Osteocyte (in vitro differentiated cells): ENCODE data around the gene TNXB. TPM values are rescaled to one million over a fixed set of nuclear protein-coding genes. Genes with fewer than 3 reads are reported as not detected.

Experiments
- DNase-seq: peaks from one replicate; pipeline ENCODE4 v3.0.0; 2021; ENCODE audit warnings: mixed read lengths; ENCODE audit not compliant: unreplicated experiment; ENCODE audit errors: extremely low spot score
- H3K27ac Mint-ChIP-seq: one replicate; pipeline ENCODE4 v1.8.0; 2021; ENCODE audit warnings: mild to moderate bottlenecking, mixed read lengths; ENCODE audit not compliant: unreplicated experiment
- H3K27me3 Mint-ChIP-seq: one replicate; pipeline ENCODE4 v1.8.0; 2021; ENCODE audit warnings: mixed read lengths; ENCODE audit not compliant: unreplicated experiment
- H3K36me3 Mint-ChIP-seq: one replicate; pipeline ENCODE4 v1.8.0; 2021; ENCODE audit warnings: mixed read lengths; ENCODE audit not compliant: unreplicated experiment
- H3K4me1 Mint-ChIP-seq: one replicate; pipeline ENCODE4 v1.8.0; 2021; ENCODE audit warnings: mixed read lengths; ENCODE audit not compliant: unreplicated experiment
- H3K4me3 Mint-ChIP-seq: one replicate; pipeline ENCODE4 v1.8.0; 2021; ENCODE audit warnings: mild to moderate bottlenecking, moderate library complexity, mixed read lengths; ENCODE audit not compliant: unreplicated experiment
- H3K9me3 Mint-ChIP-seq: one replicate; pipeline ENCODE4 v1.8.0; 2021; ENCODE audit warnings: mixed read lengths; ENCODE audit not compliant: unreplicated experiment
- CTCF ChIP-seq: fragments of 200-600 bp; sonication (generic); IDR thresholded peaks from 2 replicates; pipeline ENCODE4 v1.5.0; 2021; ENCODE audit warnings: antibody characterized with exemption, mild to moderate bottlenecking, moderate library complexity
- long read RNA-seq: library from polyadenylated mRNA; unstranded; transcript quantifications from one replicate; pipeline ENCODE4 v2.0.0, GENCODE V29; 2021
- total RNA-seq: library from RNA; stranded (reverse); gene quantifications from 2 replicates; pipeline ENCODE4 v1.2.1, GENCODE V29; 2021

TNXB gene
- total RNA-seq = 13.1 and 13.9 TPM in 2 replicates
- long read RNA-seq, partial matches to known transcripts = 0 of 1 reads
- long read RNA-seq, other reads (novel, unspliced or antisense) = 0 of 1 reads

- Mint-ChIP-seq H3K27ac (peak within 1 kb of the TSS; percentile 87), H3K36me3 (peaks cover 2% of the 10 kb centered on the region), H3K4me1 (peaks cover 56% of the 10 kb centered on the region), H3K27me3 (peaks cover 2% of the 10 kb centered on the region), H3K4me3 (peak within 1 kb of the TSS; percentile 16), H3K9me3 (no peaks in the 10 kb centered on the region)
- no peak for DNase-seq
- TF ChIP-seq CTCF = no peak
Measured at GRCh38 chr6:32109114-32109764, at the start of gene TNXB. TSS of gene TNXB (minus strand) at chr6:32109338. CDS start at chr6:32098198, 11,140 bp downstream.

GRCh38 chr6:32158052-32158451 lies 48.9 kb upstream of the TNXB start:
- no peak for TF ChIP-seq CTCF
- DNase-seq = no peak
- peaks cover 23% of the 10 kb centered on the region for H3K36me3 Mint-ChIP-seq
- no peak overlapping the region for H3K27ac Mint-ChIP-seq
- H3K9me3 Mint-ChIP-seq = no peaks in the 10 kb centered on the region
- no peaks in the 10 kb centered on the region for H3K27me3 Mint-ChIP-seq
- no peak overlapping the region for H3K4me3 Mint-ChIP-seq
- peaks cover 16% of the 10 kb centered on the region for H3K4me1 Mint-ChIP-seq

GRCh38 chr6:32156891-32157290 lies 47.8 kb upstream of the TNXB start:
- Mint-ChIP-seq H3K27ac (no peak overlapping the region), H3K27me3 (no peaks in the 10 kb centered on the region)

GRCh38 chr6:32154514-32155161 lies 45.5 kb upstream of the TNXB start:
- peak; percentile 67 for TF ChIP-seq CTCF
- Mint-ChIP-seq H3K9me3 (no peaks in the 10 kb centered on the region), H3K36me3 (peaks cover 18% of the 10 kb centered on the region), H3K27me3 (no peaks in the 10 kb centered on the region), H3K4me3 (peak overlapping the region; percentile 99), H3K27ac (peak overlapping the region; percentile 98), H3K4me1 (peaks cover 32% of the 10 kb centered on the region)
- no peak for DNase-seq

More at GRCh38 chr6:32156891-32157290, 47.8 kb upstream of the TNXB start:
- no peaks in the 10 kb centered on the region for H3K9me3 Mint-ChIP-seq
- no peak overlapping the region for H3K4me3 Mint-ChIP-seq
- peaks cover 18% of the 10 kb centered on the region for H3K36me3 Mint-ChIP-seq
- TF ChIP-seq CTCF = no peak
- no peak for DNase-seq
- H3K4me1 Mint-ChIP-seq = peaks cover 27% of the 10 kb centered on the region
